Superior temporal gyrus (tissue), 1 donor: Measurements from ENCODE around the gene FAM200C.

Experiments used
- DNase-seq: peaks from one replicate; pipeline ENCODE4 v3.0.0-alpha.2; 2016; ENCODE audit errors: extremely low spot score

Gene FAM200C

GRCh38 chr5:160367261-160367660 is 32.6 kb downstream of the FAM200C start:
- DNase-seq, result no peak

- DNase-seq, result no peak
These were observed 33.6 kb downstream of the FAM200C start for GRCh38 chr5:160366230-160366629.

GRCh38 chr5:160363660-160364395 is 36.0 kb downstream of the FAM200C start:
- DNase-seq, result no peak

GRCh38 chr5:160363211-160363610 is 36.6 kb downstream of the FAM200C start:
- DNase-seq, result no peak

GRCh38 chr5:160361624-160362228 is 38.1 kb downstream of the FAM200C start:
- no peak for DNase-seq

GRCh38 chr5:160360310-160360709 is 39.5 kb downstream of the FAM200C start:
- DNase-seq, result no peak

- no peak for DNase-seq
These were observed 40.0 kb downstream of the FAM200C start for GRCh38 chr5:160359816-160360215.

- no peak for DNase-seq
These were observed 40.6 kb downstream of the FAM200C start for GRCh38 chr5:160359242-160359641.

GRCh38 chr5:160357861-160358411 is 41.9 kb downstream of the FAM200C start:
- no peak for DNase-seq

GRCh38 chr5:160357394-160357793 is 42.5 kb downstream of the FAM200C start:
- DNase-seq, result no peak

- no peak for DNase-seq
These were observed 43.1 kb downstream of the FAM200C start for GRCh38 chr5:160356550-160357347.

- no peak for DNase-seq
These were observed 45.2 kb downstream of the FAM200C start for GRCh38 chr5:160354666-160355065.

GRCh38 chr5:160353379-160353778 is 46.5 kb downstream of the FAM200C start:
- DNase-seq, result no peak

GRCh38 chr5:160352308-160352707 is 47.5 kb downstream of the FAM200C start:
- DNase-seq, result no peak

GRCh38 chr5:160349935-160350303 is 49.9 kb downstream of the FAM200C start:
- no peak for DNase-seq

- DNase-seq, result no peak
These were observed 50.5 kb downstream of the FAM200C start for GRCh38 chr5:160349249-160349934.

GRCh38 chr5:160348080-160348479 is 51.8 kb downstream of the FAM200C start:
- no peak for DNase-seq

- no peak for DNase-seq
These were observed 52.4 kb downstream of the FAM200C start for GRCh38 chr5:160347448-160347847.
